GM12878 (cell line): Measurements from ENCODE around the gene ZP4. TPM values are rescaled to one million over a fixed set of nuclear protein-coding genes. Genes with fewer than 3 reads are reported as not detected.

Experiments
- ATAC-seq: fragments of 200-7000 bp; cut with Tn5 transposase; 3 replicates; pipeline ENCODE4 v1.9.1; 2020; ENCODE audit warnings: mild to moderate bottlenecking, moderate library complexity
- BruUV-seq: library from RNA; stranded (reverse); fragments of 400-500 nt; replicated peaks from 2 replicates; lab custom pipeline; 2021; lab: Mats Ljungman, UMichigan
- CTCF ChIA-PET: fragments of 300-600 bp; sonication (Branson Sonifier 250); formaldehyde crosslinking; extraction: SDS; loops from one replicate; lab custom pipeline; 2021; ENCODE audit warnings: inconsistent platforms; lab: Yijun Ruan, JAX
- POLR2A ChIA-PET: fragments of 350-600 bp; formaldehyde crosslinking; extraction: SDS; loops from one replicate; lab custom pipeline; 2021; ENCODE audit warnings: inconsistent platforms; lab: Charles Lee
- RAD21 ChIA-PET: fragments of 300-600 bp; sonication (Branson Sonifier 250); formaldehyde crosslinking; loops from one replicate; lab custom pipeline; 2023; ENCODE audit warnings: antibody characterized with exemption; ENCODE audit not compliant: unreplicated experiment; lab: Charles Lee
- SMC1A ChIA-PET: fragments of 300-600 bp; sonication (Branson Sonifier 250); formaldehyde crosslinking; loops from one replicate; lab custom pipeline; 2023; ENCODE audit not compliant: unreplicated experiment, uncharacterized antibody; lab: Charles Lee
- DNase-seq: peaks from one replicate; pipeline ENCODE4 v3.0.0-alpha.2; 2011; ENCODE audit warnings: low read depth, low spot score
- FAIRE-seq: peaks from 3 replicates; lab custom pipeline; 2011; peaks lifted over from hg19 to GRCh38; lab: Jason Lieb, UNC
- H2AFZ ChIP-seq: 2 replicates; pipeline ENCODE4 v1.6.0; 2011; ENCODE audit warnings: low read depth, low read length, control low read depth; ENCODE audit not compliant: control insufficient read depth
- H3K27ac ChIP-seq: 2 replicates; pipeline ENCODE4 v1.5.1; 2011; ENCODE audit warnings: control low read depth; ENCODE audit not compliant: control insufficient read depth, insufficient read depth
- H3K27me3 ChIP-seq, 2 experiments: replicated peaks in 1 of 2; 2 replicates each; pipeline versions ENCODE4 v1.6.0 to v1.6.1; 2011; ENCODE audit warnings: low read length in 1 of 2; ENCODE audit not compliant: control insufficient read depth in 2 of 2, insufficient read depth in 2 of 2
- H3K36me3 ChIP-seq, 2 experiments: 2 replicates each; pipeline ENCODE4 v1.5.1; 2011; ENCODE audit warnings: low read length in 1 of 2; ENCODE audit not compliant: control insufficient read depth in 2 of 2, insufficient read depth in 2 of 2
- H3K4me1 ChIP-seq: 2 replicates; pipeline ENCODE4 v1.6.1; 2011; ENCODE audit warnings: mild to moderate bottlenecking, low read length, moderate library complexity, mixed read lengths; ENCODE audit not compliant: control insufficient read depth, insufficient read depth
- H3K4me2 ChIP-seq: 2 replicates; pipeline ENCODE4 v1.6.0; 2011; ENCODE audit warnings: control low read depth; ENCODE audit not compliant: control insufficient read depth, insufficient read depth
- H3K4me3 ChIP-seq: fragments of 200-600 bp; sonication (generic); 2 replicates; pipeline ENCODE4 v1.5.1; 2016
- H3K79me2 ChIP-seq: 2 replicates; pipeline ENCODE4 v1.6.0; 2011; ENCODE audit warnings: low read length; ENCODE audit not compliant: control insufficient read depth, insufficient read depth
- H3K9ac ChIP-seq: 2 replicates; pipeline ENCODE4 v1.8.0; 2011; ENCODE audit warnings: low read length, control low read depth, mixed read lengths; ENCODE audit not compliant: control insufficient read depth, insufficient read depth
- H3K9me3 ChIP-seq: replicated peaks from 3 replicates; pipeline ENCODE4 v1.5.1; 2011; ENCODE audit warnings: mild to moderate bottlenecking, low read length; ENCODE audit not compliant: control insufficient read depth, insufficient read depth
- H4K20me1 ChIP-seq: 2 replicates; pipeline ENCODE4 v1.6.0; 2011; ENCODE audit not compliant: control insufficient read depth, insufficient read depth
- EED ChIP-seq: sonication (generic); IDR thresholded peaks from 2 replicates; pipeline ENCODE4 v1.6.1; 2016; ENCODE audit warnings: antibody characterized with exemption, low read depth
- HDAC2 ChIP-seq: fragments of 200-600 bp; sonication (generic); IDR thresholded peaks from 2 replicates; pipeline ENCODE4 v1.6.1; 2017
- KAT2A ChIP-seq: conservative IDR thresholded peaks from 2 replicates; pipeline ENCODE4 v1.6.1; 2011; ENCODE audit warnings: low read depth, low read length; ENCODE audit not compliant: control insufficient read depth
- YY1 ChIP-seq: IDR thresholded peaks from 2 replicates; pipeline ENCODE4 v1.6.1; 2011; ENCODE audit warnings: low read depth, mild to moderate bottlenecking, low read length
- WGBS: methylation state at CpG from one replicate; pipeline ENCODE4 v1.1.6; 2016; ENCODE audit warnings: low lambda C conversion rate; ENCODE audit not compliant: insufficient replicate concordance, insufficient coverage; ENCODE audit errors: missing lambda C conversion rate; 5-methylcytosine and 5-hydroxymethylcytosine counted together
- in situ Hi-C: fragments of 300-500 bp; cut with MboI; formaldehyde crosslinking; loops from 9 replicates; pipeline ENCODE4 v1.14.3; 2018; ENCODE audit warnings: mixed read lengths
- intact Hi-C: fragments of 100-400 bp; cut with micrococcal nuclease; formaldehyde crosslinking; loops from one replicate; pipeline ENCODE4 v1.14.2; 2022; ENCODE audit not compliant: unreplicated experiment
- polyA plus RNA-seq, 11 experiments: library from polyadenylated mRNA; depleted of rRNA in 4 of 11; unstranded in 6 of 11; stranded (reverse) in 5 of 11; fragments of >200 nt; fragmentation: Nextera tagmentation in 4 of 11; fragmentation: Illumina TruSeq in 1 of 11; extraction: Ambion mirVana in 4 of 11; extraction: Trizol in 1 of 11; gene quantifications; 1 replicate in 1 of 11; 2 replicates in 10 of 11; pipeline versions ENCODE4 v1.2.1 to v1.2.3, GENCODE V29; 2011 to 2016; ENCODE audit warnings: inconsistent platforms in 2 of 11, missing spikeins in 2 of 11, low read depth in 1 of 11
- total RNA-seq, 4 experiments: library from RNA; depleted of rRNA in 3 of 4; stranded (reverse); fragments of >200 nt in 3 of 4; fragmentation: Illumina TruSeq in 1 of 4; extraction: Trizol in 1 of 4; gene quantifications; 2 replicates each; pipeline versions ENCODE4 v1.2.1 to v1.2.3, GENCODE V29; 2013 to 2021
- TF ChIP-seq, protein P1 (sequence below): IDR thresholded peaks from 2 replicates; pipeline ENCODE4 v1.6.1; 2011; ENCODE audit warnings: low read depth, mild to moderate bottlenecking, low read length, moderate library complexity, borderline replicate concordance; ENCODE audit errors: extremely low read depth
- TF ChIP-seq, protein P2 (sequence below): fragments of 450-650 bp; IDR thresholded peaks from 2 replicates; pipeline ENCODE4 v1.6.1; 2016; ENCODE audit warnings: mild to moderate bottlenecking, moderate library complexity, borderline replicate concordance
- TF ChIP-seq, protein P3 (sequence below): fragments of 150-350 bp; IDR thresholded peaks from 2 replicates; pipeline ENCODE4 v1.6.1; 2016; ENCODE audit warnings: low read depth, low read length

Gene ZP4
- total and polyA plus RNA-seq, 10 of the 15 experiments (the other 5 are each of a cell fraction or from before 2014, with no cell fraction given), result 0.23 TPM; not detected in 9

DNA sequence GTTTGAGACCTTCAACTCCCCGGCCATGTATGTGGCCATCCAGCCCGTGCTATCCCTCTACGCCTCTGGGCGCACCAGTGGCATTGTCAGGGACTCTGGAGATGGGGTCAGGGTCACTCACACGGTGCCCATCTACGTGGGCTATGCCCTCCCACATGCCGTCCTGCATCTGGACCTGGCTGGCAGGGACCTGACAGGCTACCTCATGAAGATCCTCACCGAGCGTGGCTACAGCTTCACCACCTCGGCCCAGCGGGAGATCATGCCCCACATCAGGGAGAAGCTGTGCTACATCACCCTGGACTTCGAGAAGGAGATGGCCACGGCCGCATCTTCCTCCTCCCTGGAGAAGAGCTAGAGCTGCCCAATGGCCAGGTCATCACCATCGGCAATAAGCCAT, 36.5 kb upstream of the ZP4 start:
- FAIRE-seq, result no peak
- RAD21 ChIA-PET, result no interaction called here

More for the DNA sequence above, 36.5 kb upstream of the ZP4 start:
- intact Hi-C loops (no loop called here), in situ Hi-C loops (no loop called here)
- no peak overlapping the region for H3K27ac ChIP-seq
- ChIA-PET SMC1A (interaction anchor here (2.0 kb wide), 1 partner anchor 10 kb away, joined by 5 read pairs; no protein-coding TSS in a partner anchor), CTCF (interaction anchor here (0.7 to 1.1 kb wide), 2 partner anchors 14 to 25 kb away, joined by 3 to 4 read pairs; no protein-coding TSS in a partner anchor)
- no peak for ATAC-seq
- no peak for TF ChIP-seq EED
- TF ChIP-seq, protein P1, sequence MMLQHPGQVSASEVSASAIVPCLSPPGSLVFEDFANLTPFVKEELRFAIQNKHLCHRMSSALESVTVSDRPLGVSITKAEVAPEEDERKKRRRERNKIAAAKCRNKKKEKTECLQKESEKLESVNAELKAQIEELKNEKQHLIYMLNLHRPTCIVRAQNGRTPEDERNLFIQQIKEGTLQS, result no peak
- TF ChIP-seq, protein P2, sequence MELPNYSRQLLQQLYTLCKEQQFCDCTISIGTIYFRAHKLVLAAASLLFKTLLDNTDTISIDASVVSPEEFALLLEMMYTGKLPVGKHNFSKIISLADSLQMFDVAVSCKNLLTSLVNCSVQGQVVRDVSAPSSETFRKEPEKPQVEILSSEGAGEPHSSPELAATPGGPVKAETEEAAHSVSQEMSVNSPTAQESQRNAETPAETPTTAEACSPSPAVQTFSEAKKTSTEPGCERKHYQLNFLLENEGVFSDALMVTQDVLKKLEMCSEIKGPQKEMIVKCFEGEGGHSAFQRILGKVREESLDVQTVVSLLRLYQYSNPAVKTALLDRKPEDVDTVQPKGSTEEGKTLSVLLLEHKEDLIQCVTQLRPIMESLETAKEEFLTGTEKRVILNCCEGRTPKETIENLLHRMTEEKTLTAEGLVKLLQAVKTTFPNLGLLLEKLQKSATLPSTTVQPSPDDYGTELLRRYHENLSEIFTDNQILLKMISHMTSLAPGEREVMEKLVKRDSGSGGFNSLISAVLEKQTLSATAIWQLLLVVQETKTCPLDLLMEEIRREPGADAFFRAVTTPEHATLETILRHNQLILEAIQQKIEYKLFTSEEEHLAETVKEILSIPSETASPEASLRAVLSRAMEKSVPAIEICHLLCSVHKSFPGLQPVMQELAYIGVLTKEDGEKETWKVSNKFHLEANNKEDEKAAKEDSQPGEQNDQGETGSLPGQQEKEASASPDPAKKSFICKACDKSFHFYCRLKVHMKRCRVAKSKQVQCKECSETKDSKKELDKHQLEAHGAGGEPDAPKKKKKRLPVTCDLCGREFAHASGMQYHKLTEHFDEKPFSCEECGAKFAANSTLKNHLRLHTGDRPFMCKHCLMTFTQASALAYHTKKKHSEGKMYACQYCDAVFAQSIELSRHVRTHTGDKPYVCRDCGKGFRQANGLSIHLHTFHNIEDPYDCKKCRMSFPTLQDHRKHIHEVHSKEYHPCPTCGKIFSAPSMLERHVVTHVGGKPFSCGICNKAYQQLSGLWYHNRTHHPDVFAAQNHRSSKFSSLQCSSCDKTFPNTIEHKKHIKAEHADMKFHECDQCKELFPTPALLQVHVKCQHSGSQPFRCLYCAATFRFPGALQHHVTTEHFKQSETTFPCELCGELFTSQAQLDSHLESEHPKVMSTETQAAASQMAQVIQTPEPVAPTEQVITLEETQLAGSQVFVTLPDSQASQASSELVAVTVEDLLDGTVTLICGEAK, result no peak
- TF ChIP-seq KAT2A, result no peak
- TF ChIP-seq, protein P3, sequence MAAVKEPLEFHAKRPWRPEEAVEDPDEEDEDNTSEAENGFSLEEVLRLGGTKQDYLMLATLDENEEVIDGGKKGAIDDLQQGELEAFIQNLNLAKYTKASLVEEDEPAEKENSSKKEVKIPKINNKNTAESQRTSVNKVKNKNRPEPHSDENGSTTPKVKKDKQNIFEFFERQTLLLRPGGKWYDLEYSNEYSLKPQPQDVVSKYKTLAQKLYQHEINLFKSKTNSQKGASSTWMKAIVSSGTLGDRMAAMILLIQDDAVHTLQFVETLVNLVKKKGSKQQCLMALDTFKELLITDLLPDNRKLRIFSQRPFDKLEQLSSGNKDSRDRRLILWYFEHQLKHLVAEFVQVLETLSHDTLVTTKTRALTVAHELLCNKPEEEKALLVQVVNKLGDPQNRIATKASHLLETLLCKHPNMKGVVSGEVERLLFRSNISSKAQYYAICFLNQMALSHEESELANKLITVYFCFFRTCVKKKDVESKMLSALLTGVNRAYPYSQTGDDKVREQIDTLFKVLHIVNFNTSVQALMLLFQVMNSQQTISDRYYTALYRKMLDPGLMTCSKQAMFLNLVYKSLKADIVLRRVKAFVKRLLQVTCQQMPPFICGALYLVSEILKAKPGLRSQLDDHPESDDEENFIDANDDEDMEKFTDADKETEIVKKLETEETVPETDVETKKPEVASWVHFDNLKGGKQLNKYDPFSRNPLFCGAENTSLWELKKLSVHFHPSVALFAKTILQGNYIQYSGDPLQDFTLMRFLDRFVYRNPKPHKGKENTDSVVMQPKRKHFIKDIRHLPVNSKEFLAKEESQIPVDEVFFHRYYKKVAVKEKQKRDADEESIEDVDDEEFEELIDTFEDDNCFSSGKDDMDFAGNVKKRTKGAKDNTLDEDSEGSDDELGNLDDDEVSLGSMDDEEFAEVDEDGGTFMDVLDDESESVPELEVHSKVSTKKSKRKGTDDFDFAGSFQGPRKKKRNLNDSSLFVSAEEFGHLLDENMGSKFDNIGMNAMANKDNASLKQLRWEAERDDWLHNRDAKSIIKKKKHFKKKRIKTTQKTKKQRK, result no peak
- no peak for TF ChIP-seq HDAC2
- TF ChIP-seq YY1, result no peak
- TF ChIP-seq, all 136 proteins: peak for 0
- DNase-seq, result no peak
- no TSS peak for BruUV-seq
- H3K9ac ChIP-seq, result no peak overlapping the region
- H3K4me1 ChIP-seq, result no peaks in the 10 kb centered on the region
- 39% methylated on average over 14 of the region's 15 CpGs for WGBS
- H4K20me1 ChIP-seq, result no peaks in the 10 kb centered on the region
- H3K79me2 ChIP-seq, result no peaks in the 10 kb centered on the region
- no peaks in the 10 kb centered on the region for H3K9me3 ChIP-seq
- no peaks in the 10 kb centered on the region for H3K27me3 ChIP-seq
- H3K36me3 ChIP-seq, result no peaks in the 10 kb centered on the region
- POLR2A ChIA-PET, result no interaction called here
- no peak overlapping the region for H3K4me3 ChIP-seq
- H2AFZ ChIP-seq, result no peak overlapping the region
- H3K4me2 ChIP-seq, result no peak overlapping the region
